SU-DHL-6 (cell line): ENCODE measurements around the gene POLA1.

Source experiments
- H2AFZ ChIP-seq: fragments of 200-600 bp; sonication (generic); 2 replicates; pipeline ENCODE4 v1.6.1; 2014; ENCODE audit warnings: low read depth, mild to moderate bottlenecking, moderate library complexity, mixed read lengths, antibody characterized with exemption, low read length; ENCODE audit not compliant: severe bottlenecking
- H3F3A ChIP-seq: fragments of 200-600 bp; shearing (Covaris generic); 2 replicates; pipeline ENCODE4 v1.6.0; 2016; ENCODE audit warnings: antibody characterized with exemption, mild to moderate bottlenecking; ENCODE audit not compliant: insufficient read depth
- H3K27ac ChIP-seq: fragments of 200-600 bp; sonication (generic); 2 replicates; pipeline ENCODE4 v1.5.1; 2016; ENCODE audit warnings: low read depth, mild to moderate bottlenecking, low read length, moderate library complexity, mixed read lengths
- H3K27me3 ChIP-seq: fragments of 200-600 bp; sonication (generic), shearing (Covaris generic); 2 replicates; pipeline ENCODE4 v1.6.0; 2014; ENCODE audit warnings: mild to moderate bottlenecking, low read length
- H3K36me3 ChIP-seq: fragments of 200-600 bp; sonication (generic); 2 replicates; pipeline ENCODE4 v1.6.1; 2014; ENCODE audit warnings: mild to moderate bottlenecking, low read length, mixed read lengths
- H3K4me2 ChIP-seq: fragments of 300-600, 200-600 bp; shearing (Covaris generic), sonication (generic); 2 replicates; pipeline ENCODE4 v1.6.0; 2014; ENCODE audit warnings: low read length, low read depth, mild to moderate bottlenecking; ENCODE audit not compliant: poor library complexity, severe bottlenecking
- H3K4me3 ChIP-seq: fragments of 200-600 bp; sonication (generic); 2 replicates; pipeline ENCODE4 v1.5.1; 2014; ENCODE audit warnings: antibody characterized with exemption, low read length, mild to moderate bottlenecking, mixed read lengths; ENCODE audit not compliant: insufficient read depth, poor library complexity, severe bottlenecking
- H3K79me2 ChIP-seq: fragments of 200-600 bp; sonication (generic); 2 replicates; pipeline ENCODE4 v1.6.1; 2014; ENCODE audit warnings: mild to moderate bottlenecking, low read length, moderate library complexity; ENCODE audit not compliant: insufficient read depth
- H3K9ac ChIP-seq: fragments of 200-600 bp; sonication (generic); 2 replicates; pipeline ENCODE4 v1.7.0; 2014; ENCODE audit warnings: mild to moderate bottlenecking, low read length
- H3K9me2 ChIP-seq: fragments of 200-600 bp; sonication (generic); replicated peaks from 2 replicates; pipeline ENCODE4 v1.6.1; 2014; ENCODE audit warnings: low read length; ENCODE audit not compliant: insufficient read depth
- H3K9me3 ChIP-seq: fragments of 200-600 bp; sonication (generic); 2 replicates; pipeline ENCODE4 v1.6.1; 2014; ENCODE audit warnings: low read length, mixed read lengths; ENCODE audit not compliant: insufficient read depth
- H4K20me1 ChIP-seq: fragments of 200-600 bp; sonication (generic); 2 replicates; pipeline ENCODE4 v1.6.1; 2014; ENCODE audit warnings: low read depth, mild to moderate bottlenecking, antibody characterized with exemption, low read length, moderate library complexity, mixed read lengths
- EZH2phosphoT487 ChIP-seq: fragments of 200-600 bp; sonication (generic), shearing (Covaris generic); conservative IDR thresholded peaks from 2 replicates; pipeline ENCODE4 v1.6.1; 2018; ENCODE audit warnings: mild to moderate bottlenecking, antibody characterized with exemption, low read length, moderate library complexity, mixed read lengths
- TF ChIP-seq, protein P1 (sequence below): fragments of 200-600 bp; sonication (generic); IDR thresholded peaks from one replicate; pipeline ENCODE4 v1.5.1; 2017; ENCODE audit warnings: antibody characterized with exemption, mild to moderate bottlenecking, low read length, moderate library complexity; ENCODE audit not compliant: insufficient read depth, poor library complexity, severe bottlenecking

The POLA1 gene

DNA sequence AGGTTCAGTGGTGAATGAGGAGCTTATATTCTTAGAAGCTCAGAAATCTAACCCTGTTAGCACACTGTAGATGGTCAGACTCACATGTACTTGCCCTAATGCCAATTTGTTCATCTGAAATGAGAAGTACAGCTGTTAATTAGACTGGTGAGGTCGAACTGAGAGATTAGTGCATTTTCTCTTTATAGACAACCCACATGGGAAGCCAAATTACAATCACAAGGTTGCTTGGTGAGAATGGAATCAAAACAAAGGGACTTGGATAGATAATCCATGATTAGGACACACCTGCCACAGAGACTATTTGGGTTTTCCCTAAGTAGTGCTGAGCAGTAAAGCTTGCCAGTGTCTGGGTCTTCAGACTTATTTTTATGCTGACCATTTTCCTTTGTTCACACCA lies 88.3 kb downstream of the POLA1 start:
- Histone ChIP-seq H3K9me2 (no peaks in the 10 kb centered on the region), H3K4me3 (no peak overlapping the region), H3K36me3 (peaks cover 7% of the 10 kb centered on the region), H4K20me1 (no peaks in the 10 kb centered on the region), H3K4me2 (no peak overlapping the region), H3K27ac (no peak overlapping the region), H3K79me2 (peaks cover 8% of the 10 kb centered on the region; the same call in 1 of the 2 replicates), H3F3A (peaks cover 9% of the 10 kb centered on the region), H3K9me3 (no peaks in the 10 kb centered on the region), H3K27me3 (no peaks in the 10 kb centered on the region), H2AFZ (no peak overlapping the region), H3K9ac (no peak overlapping the region)
- TF ChIP-seq, protein P1, sequence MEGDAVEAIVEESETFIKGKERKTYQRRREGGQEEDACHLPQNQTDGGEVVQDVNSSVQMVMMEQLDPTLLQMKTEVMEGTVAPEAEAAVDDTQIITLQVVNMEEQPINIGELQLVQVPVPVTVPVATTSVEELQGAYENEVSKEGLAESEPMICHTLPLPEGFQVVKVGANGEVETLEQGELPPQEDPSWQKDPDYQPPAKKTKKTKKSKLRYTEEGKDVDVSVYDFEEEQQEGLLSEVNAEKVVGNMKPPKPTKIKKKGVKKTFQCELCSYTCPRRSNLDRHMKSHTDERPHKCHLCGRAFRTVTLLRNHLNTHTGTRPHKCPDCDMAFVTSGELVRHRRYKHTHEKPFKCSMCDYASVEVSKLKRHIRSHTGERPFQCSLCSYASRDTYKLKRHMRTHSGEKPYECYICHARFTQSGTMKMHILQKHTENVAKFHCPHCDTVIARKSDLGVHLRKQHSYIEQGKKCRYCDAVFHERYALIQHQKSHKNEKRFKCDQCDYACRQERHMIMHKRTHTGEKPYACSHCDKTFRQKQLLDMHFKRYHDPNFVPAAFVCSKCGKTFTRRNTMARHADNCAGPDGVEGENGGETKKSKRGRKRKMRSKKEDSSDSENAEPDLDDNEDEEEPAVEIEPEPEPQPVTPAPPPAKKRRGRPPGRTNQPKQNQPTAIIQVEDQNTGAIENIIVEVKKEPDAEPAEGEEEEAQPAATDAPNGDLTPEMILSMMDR, result no peak
- no peak for TF ChIP-seq EZH2phosphoT487

DNA sequence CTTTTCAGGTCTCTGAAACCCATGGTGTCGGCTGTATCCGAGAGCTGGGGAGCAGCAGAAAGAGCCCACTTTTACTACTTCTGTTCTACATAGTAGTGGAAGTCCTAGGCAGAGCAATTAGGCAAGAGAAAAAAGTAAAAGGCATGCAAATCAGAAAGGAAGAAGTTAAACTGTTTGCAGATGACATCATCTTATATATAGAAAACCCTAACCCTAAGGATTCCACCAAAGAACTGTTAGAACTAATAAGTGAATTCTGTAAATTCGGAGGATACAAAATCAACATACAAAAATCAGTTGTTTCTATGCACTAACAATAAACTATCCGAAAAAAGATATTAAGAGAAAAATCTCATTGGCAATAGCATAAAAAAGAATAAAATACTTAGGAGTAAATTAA lies 95.3 kb downstream of the POLA1 start:
- Histone ChIP-seq H3K27ac (no peak overlapping the region), H3K4me2 (no peak overlapping the region), H3K4me3 (no peak overlapping the region), H3K79me2 (no peaks in the 10 kb centered on the region), H4K20me1 (no peaks in the 10 kb centered on the region), H2AFZ (no peak overlapping the region), H3K9me3 (no peaks in the 10 kb centered on the region), H3K9me2 (no peaks in the 10 kb centered on the region), H3K9ac (no peak overlapping the region), H3K27me3 (no peaks in the 10 kb centered on the region), H3F3A (no peaks in the 10 kb centered on the region), H3K36me3 (peaks cover 5% of the 10 kb centered on the region; the same call in 1 of the 2 replicates)
- TF ChIP-seq EZH2phosphoT487, result no peak
- TF ChIP-seq, protein P1, result no peak

DNA sequence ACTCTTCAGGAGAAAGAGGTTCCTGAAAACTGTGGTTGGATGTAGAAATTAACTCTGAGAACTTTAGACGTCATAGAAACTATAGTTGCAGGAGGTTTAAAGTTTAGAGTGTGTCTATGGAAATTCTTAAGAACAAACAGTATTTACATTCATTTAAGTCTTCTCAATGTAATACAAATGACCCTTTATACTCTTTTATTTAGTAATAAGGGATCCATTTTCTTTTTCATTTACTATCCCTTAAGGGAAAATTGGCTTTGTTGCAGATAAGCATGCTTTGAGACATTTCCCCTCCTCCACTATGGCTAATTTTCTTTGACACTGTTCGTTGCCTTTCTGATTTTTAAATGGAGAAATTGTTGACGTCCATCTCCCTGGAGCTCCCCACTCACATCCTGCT lies 96.4 kb downstream of the POLA1 start:
- no peaks in the 10 kb centered on the region for H3F3A ChIP-seq
- no peaks in the 10 kb centered on the region for H4K20me1 ChIP-seq
- H3K36me3 ChIP-seq, result peaks cover 3% of the 10 kb centered on the region; the same call in 1 of the 2 replicates
- H3K4me2 ChIP-seq, result no peak overlapping the region
- no peaks in the 10 kb centered on the region for H3K9me3 ChIP-seq
- H3K9me2 ChIP-seq, result no peaks in the 10 kb centered on the region
- no peaks in the 10 kb centered on the region for H3K27me3 ChIP-seq
- H3K9ac ChIP-seq, result no peak overlapping the region
- no peak overlapping the region for H3K27ac ChIP-seq
- no peak for TF ChIP-seq EZH2phosphoT487
- TF ChIP-seq, protein P1, result no peak
- H3K4me3 ChIP-seq, result no peak overlapping the region
- H3K79me2 ChIP-seq, result no peaks in the 10 kb centered on the region
- no peak overlapping the region for H2AFZ ChIP-seq
